Ammon's horn (tissue), 1 donor: ENCODE data around the gene AVPR2.

Experiments
- DNase-seq: peaks from one replicate; pipeline ENCODE4 v3.0.0-alpha.2; 2016; ENCODE audit warnings: low spot score

Gene AVPR2

DNA sequence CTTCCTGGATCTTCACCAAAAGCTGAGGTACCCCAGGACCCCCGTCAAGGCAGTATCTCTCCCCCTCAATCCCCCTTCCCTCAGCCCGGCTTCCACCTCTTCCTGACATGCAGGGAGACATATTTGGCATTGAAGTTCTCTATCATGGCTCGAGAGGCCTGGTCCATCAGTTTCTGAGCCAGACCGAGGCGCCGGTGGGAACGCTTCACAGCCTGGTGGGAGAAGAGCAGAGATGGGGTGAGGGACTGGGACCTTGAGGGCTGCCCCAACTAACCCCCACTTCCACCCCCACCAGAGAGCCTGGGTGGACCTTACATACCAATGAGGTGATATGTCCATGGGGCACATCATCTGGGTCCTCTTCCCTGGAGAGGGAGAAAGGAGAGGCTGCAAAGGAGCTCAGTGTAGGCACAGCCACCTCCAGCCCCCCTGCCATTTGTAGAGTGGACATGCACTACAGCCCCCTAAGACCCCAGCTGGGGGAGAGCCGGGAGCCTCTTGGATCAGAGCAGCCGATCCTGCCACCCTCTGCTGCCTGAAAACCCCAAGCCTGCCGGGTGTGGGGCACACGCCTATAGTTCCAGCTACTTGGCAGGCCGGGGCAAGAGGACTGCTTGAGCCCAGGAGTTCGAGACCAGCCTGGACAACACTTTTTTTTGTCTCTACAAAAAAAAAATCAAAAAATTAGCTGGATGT is 27.9 kb downstream of the AVPR2 start:
- no peak for DNase-seq

DNA sequence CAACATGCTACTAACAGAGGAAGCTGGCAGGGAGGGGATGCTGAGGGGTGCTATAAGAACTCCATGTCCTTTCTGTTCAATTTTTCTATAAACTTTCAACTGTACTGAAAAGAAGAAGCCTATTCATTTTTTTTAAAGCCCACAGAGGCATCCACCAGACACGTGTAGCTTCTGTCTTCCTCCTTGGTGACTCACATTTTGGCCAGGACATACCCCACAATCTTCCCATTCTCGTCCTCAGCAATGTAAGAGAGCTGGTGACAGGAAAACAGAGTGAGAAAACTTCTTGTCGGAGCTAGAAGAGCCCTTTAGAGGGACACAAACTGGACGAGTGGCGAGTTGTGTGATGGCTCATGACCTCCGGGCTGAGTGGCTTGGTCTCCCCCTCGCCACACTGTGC is 29.3 kb downstream of the AVPR2 start:
- no peak for DNase-seq

DNA sequence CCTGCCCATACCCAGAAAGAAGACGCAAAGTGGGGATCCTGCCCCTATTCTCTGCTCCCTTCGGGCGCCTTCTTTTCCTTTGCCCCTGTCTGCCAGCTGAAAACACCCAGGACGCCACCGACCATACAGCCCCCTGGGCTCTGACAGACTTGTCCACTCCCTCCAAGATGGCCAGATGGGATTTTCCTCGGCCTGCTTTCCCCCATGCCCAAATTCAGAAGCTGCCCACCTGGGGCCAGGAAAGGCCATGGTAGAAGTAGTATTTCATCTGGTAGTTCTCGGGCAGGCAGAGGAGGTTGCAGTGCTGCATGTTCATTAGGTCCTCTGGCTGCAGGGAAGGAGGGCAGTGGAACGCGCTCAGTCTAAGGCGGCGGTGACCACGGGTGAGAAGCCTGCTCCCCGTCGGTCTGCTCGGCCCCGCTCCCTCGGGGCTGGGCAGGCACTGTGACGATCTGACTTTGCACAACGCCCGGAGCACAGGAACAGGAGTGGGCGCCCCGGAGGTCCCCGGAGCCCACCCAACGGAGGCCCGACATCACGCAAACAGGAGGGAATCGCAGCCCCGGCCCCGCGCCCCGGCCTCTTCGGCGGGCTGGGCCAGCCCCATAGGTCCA is 29.8 kb downstream of the AVPR2 start:
- DNase-seq: no peak

DNA sequence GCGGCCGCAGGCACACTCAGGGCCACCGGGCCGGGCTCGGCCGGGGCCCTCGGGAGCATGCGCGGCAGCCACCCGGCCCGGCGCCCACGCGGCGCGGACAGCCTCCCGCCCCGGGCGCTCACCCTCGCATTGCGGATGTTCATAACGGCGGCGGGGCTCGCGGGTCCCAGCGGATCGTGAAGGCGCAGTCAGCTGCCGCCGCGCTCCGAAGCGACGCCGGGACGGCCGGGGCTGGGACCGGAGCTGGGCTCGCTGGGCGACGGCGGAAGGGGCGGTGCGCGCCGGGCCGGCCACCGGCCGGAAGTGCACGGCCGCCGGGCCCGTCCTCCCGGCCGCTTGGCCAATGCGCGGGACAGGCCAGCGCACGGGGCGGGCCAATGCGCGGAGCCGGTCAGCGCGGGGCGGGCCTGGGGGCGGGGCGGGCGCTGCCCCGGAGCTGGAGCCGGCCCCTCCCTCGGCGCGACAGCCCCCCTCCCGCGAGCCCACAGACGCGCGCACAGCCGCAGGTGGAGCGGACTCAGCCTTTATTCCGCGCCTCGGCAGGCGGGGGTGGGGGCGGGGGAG is 30.4 kb downstream of the AVPR2 start, which contains the start of gene NAA10:
NAA10 (minus strand) TSS at position 276 of the 564 bp plus-strand sequence; CDS start at position 143, 133 bp downstream.
- DNase-seq: peak; percentile 73

DNA sequence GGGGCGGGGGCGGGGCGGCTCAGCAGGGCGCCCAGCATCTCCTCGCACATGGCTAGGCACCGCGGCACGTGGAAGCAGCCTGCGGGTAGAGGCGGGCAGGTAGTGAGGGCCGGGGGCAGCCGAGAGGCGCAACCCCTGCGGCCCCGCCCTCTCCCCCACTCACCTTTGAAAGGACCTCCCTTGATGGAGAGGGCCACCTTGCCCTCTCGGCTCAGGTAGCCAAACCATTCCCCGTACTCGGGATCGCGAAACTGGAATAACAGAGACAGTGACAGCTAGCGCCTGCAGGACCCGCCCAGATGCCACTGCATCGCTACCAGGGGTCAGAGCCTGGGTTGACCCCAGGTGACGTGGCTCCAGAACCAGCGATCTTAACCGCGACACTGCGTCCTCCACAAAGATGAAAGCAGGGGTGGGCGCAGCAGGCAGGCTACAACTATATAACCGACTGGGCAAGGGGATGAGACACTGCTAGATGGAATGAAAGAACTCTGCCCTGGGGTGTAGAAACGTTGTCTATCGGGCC is 30.9 kb downstream of the AVPR2 start:
- no peak for DNase-seq

- DNase-seq: no peak
Observed at GRCh38 chrX:153937056-153937455, 32.6 kb downstream of the AVPR2 start.

- no peak for DNase-seq
Observed at GRCh38 chrX:153938226-153938786, 33.8 kb downstream of the AVPR2 start.

DNA sequence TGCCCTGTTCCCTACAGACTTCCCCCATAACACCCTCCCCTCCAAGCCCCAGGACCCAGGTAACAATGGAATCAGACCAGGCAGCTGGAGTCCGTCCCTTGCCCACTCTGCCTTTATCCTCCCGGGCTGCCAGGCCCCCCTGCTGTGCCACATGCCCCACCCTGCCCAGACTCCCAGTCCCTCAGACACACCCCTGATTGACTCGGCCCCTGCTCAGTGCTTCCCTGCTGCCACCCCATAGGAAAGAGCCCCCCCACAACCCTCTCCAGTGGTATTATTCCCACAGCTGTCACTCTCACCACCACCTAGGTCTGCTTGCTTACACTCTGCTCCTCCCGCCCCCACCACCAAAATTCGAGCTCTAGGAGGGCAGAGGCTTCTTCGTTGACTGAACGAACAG is 35.1 kb downstream of the AVPR2 start:
- DNase-seq: no peak

DNA sequence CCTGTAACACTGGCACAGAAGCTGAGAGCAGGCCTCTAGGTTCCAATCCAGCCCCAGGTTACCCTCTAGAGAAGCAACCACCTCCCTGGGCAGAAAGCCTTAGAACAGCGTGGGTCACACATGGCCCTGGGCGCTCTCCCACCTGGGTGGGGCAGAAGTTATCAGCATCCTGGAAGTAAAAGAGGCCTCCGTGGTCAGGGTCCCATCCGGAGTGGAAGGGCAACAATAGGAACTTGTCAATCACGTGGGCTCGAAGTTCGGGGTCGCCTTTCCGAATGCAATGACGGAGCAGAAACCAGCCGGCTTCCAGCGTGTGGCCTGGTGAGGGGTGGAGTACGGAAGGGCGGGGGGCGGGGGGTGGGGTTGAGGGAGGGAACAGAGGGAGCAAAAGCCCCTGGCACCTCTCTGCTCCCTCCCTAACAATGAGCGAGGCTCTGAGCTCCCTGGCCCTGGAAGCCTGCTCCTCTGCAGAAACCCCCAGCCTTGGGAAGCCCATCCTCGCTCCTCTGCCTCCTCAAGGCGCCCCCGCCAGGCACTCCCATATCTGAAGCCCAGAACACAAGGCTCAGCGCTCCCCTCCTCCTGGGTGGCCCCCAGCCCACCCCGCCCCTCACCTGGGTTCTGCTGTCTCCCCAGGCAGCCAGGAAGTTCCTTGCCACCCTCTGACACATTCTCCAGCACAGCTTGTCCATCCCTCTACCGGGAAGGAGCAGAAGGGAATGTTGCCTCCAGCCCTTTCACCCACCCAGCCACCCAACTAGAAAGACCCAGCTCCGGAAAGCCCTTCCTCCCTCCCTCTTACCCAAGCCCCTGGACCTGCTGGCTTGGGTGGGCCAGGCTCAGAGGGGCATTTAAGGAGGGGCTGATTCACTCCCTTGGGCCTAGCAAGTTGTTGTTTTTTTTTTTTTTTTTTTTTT is 37.1 kb downstream of the AVPR2 start:
- DNase-seq: no peak

- peak; percentile 68 for DNase-seq
Observed at GRCh38 chrX:153944140-153944799, 39.8 kb downstream of the AVPR2 start, which contains the start of gene RENBP. Gene RENBP, minus strand, starts transcription at chrX:153944643. Its CDS starts 33 bp downstream, at chrX:153944610.

GRCh38 chrX:153944800-153945150 is 40.3 kb downstream of the AVPR2 start:
- no peak for DNase-seq

DNA sequence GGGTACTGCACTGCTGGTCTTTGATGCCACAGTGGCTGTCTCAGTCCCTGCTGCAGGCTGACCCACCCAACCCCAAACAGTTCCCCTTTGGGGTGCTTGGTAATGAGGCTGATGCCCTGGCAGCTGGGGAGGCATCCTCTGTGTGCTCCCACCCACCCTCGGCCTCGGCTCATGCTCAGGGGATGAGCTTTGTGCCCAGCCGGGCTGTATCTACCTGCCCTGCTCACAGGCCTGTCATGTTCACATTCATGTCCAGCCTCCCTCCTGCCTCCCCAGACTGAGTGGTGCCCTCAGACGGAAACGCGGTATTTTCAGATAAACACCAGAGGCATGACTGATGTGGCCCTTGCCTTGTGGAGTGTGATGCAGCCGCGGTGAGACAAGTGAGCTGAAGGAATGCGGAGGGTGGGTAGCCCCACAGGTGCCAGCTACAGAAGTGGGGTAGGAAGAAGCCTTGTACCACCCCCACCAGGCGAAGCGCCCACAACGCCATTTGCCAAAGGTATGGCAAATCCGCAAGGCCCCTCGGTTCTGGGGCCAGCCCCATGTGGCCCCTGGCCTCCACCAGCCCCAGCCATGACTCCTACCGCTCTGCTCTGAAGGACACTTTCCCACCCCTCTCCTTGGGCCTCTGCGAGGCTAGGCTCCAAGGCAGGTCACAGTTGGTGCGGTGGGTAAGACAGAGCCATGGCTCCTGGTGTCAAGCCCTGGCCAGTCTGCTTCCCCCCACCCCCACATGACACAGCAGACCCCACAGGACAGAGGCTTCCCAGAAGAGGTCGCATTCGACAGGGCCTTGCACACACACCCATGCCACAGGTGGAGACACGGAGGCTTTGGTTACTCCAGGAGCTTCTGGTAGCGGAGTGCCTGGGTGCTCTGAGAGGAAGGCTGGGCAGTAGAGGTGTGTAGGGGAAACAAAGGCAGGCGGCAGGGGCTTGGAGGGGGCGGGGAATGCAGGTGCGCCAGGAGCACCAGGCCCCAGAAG is 41.8 kb downstream of the AVPR2 start:
- no peak for DNase-seq

DNA sequence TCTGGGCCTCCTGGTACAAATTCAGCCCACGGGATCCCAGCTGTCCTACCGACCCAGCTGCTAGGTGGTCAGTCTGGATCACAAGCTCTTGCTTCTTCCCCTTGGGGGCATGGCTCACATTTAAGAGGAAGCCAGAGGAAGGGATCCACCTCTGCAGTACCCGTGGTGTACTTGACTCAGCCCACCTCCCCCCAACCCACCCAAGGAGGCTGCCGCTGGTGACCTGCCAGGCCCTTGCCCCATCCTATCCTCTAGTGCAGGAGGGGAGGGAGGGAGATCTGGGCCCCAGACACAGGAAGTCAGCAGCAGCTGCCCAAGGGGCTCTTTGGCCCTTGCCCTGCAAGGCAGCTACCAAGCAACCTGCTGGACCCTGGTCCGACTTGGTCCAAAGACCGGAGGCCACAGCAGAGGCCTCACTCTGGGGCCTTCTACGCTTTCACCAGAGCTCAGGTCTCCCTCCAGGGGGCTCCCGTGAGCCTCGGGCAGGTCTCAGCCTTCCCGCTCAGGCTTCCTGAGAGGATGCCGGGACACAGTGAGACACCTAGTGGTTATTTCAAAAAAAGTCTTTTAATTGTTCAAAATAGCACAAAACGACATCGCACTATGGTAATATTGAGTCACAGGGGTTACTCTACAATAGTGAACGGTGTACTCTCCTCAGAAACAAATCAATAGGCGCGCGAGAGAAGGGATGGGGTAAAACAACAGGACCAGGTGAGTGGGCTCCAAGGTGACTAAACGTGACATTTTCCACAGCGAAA is 42.7 kb downstream of the AVPR2 start:
- peak; percentile 61 for DNase-seq

- no peak for DNase-seq
Observed at GRCh38 chrX:153948002-153948466, 43.6 kb downstream of the AVPR2 start.

- DNase-seq: no peak
Observed at GRCh38 chrX:153948847-153949805, 44.7 kb downstream of the AVPR2 start.

DNA sequence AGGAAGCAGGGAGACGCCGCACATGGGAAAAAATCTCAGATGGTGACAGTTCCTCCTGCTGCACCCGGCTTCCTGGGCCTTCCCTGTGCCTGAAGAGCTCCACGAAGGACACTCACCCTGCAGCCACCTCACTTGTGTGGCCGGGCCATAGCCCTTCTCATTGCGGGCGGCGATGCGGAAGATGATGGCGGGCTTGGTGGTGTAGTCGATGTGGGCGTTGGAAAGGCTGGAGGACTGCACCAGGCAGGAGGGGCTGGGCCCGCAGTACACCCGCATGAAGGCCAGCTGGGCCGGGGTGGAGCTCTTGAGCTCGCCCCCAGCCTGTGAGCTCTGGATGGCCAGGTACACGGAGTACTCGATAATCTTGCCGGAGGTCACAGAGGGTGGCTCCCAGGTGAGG is 45.7 kb downstream of the AVPR2 start:
- DNase-seq: no peak

DNA sequence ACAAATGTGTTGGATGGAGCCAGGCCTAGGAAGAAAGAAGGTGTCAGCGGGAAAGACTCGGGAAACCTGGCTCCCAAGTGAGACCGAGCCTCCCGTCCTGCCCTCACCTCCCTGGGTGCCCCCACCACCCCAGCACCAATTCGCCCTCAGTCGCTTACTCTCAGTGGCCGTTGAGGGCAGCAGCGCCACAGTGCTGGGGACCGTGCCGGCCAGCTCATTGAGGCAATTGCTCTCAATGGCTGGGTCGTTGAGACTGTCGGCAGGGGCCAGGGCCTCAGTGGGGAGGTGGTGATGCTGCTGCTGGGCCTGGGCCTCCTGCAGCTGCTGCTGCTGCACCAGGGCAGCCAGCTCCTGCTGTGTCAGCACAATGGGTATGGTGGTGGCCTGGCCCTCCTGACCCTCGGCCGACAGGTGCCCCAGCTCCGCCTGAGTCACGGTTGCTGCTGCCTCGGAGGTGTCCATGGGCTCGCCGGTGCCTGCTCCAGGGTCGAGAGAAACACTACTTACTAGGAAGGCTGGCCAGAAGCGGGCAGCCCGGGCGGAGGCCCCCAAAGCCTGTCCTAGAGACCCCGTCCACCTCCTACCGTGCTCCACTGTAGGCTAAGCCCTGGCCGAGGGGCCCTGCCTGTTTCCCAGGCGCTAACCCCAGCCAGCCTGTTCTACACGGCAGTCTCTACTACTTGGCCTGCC is 47.4 kb downstream of the AVPR2 start:
- DNase-seq: no peak
